Ishikawa (cell line): ENCODE data around the gene GLI3.

Experiments
- CEBPB ChIP-seq: IDR thresholded peaks from 2 replicates; pipeline ENCODE4 v1.6.1; 2012
- CREB1 ChIP-seq: IDR thresholded peaks from 2 replicates; pipeline ENCODE4 v1.6.1; 2012; ENCODE audit warnings: low read depth
- EGR1 ChIP-seq: IDR thresholded peaks from 2 replicates; pipeline ENCODE4 v1.6.1; 2012
- EP300 ChIP-seq: IDR thresholded peaks from 2 replicates; pipeline ENCODE4 v1.6.1; 2012; ENCODE audit warnings: borderline replicate concordance
- FOXM1 ChIP-seq: IDR thresholded peaks from 2 replicates; pipeline ENCODE4 v1.6.1; 2012; ENCODE audit warnings: low read depth, borderline replicate concordance
- NFIC ChIP-seq: IDR thresholded peaks from 2 replicates; pipeline ENCODE4 v1.6.1; 2012
- RAD21 ChIP-seq: IDR thresholded peaks from 2 replicates; pipeline ENCODE4 v1.6.1; 2012; ENCODE audit warnings: low read depth
- REST ChIP-seq: IDR thresholded peaks from 2 replicates; pipeline ENCODE4 v1.6.1; 2012; ENCODE audit warnings: low read depth, mild to moderate bottlenecking
- TAF1 ChIP-seq: IDR thresholded peaks from 2 replicates; pipeline ENCODE4 v1.6.1; 2012; ENCODE audit warnings: low read depth, mild to moderate bottlenecking
- TCF12 ChIP-seq: IDR thresholded peaks from 2 replicates; pipeline ENCODE4 v1.6.1; 2012; ENCODE audit warnings: low read depth
- TEAD4 ChIP-seq: IDR thresholded peaks from 2 replicates; pipeline ENCODE4 v1.6.1; 2012
- USF1 ChIP-seq: IDR thresholded peaks from 2 replicates; pipeline ENCODE4 v1.6.1; 2012
- YY1 ChIP-seq: IDR thresholded peaks from 2 replicates; pipeline ENCODE4 v1.6.1; 2012; ENCODE audit warnings: low read depth
- ZBTB7A ChIP-seq: IDR thresholded peaks from 2 replicates; pipeline ENCODE4 v1.6.1; 2012; ENCODE audit warnings: low read depth
- TF ChIP-seq, protein P1 (sequence below): IDR thresholded peaks from 2 replicates; pipeline ENCODE4 v1.6.1; 2012

GLI3 gene

DNA sequence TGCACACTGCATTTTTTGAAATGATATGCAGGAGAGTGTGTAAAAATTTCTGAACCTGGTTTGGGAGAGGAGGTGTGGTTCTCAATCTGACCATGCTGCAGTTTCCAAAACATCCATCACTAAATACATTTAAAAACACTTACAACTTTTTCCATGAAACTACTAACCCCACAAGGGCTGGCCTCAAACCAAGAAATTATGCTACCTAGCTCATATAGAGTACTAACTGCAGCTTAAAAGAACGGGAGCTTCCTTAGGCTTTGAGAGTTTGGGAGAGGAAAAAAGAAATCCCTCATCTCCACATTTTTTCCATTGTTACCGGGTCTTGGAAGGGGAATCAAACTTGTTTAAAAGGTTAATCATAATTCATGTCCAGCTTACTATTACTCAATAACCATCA lies 214.2 kb downstream of the GLI3 start:
- TF ChIP-seq TEAD4 = no peak
- TF ChIP-seq EGR1 = no peak
- no peak for TF ChIP-seq YY1
- no peak for TF ChIP-seq RAD21
- no peak for TF ChIP-seq CEBPB
- TF ChIP-seq ZBTB7A = no peak
- TF ChIP-seq, protein P1, sequence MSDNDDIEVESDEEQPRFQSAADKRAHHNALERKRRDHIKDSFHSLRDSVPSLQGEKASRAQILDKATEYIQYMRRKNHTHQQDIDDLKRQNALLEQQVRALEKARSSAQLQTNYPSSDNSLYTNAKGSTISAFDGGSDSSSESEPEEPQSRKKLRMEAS = no peak
- TF ChIP-seq TAF1 = no peak
- no peak for TF ChIP-seq CREB1
- no peak for TF ChIP-seq USF1
- no peak for TF ChIP-seq FOXM1
- TF ChIP-seq EP300 = no peak
- TF ChIP-seq REST = no peak

- TF ChIP-seq TAF1 (no peak), YY1 (no peak), CEBPB (no peak), FOXM1 (no peak), TCF12 (no peak), REST (no peak), EP300 (no peak), USF1 (no peak), CREB1 (no peak), NFIC (no peak), EGR1 (no peak), ZBTB7A (no peak), TEAD4 (no peak), RAD21 (no peak)
- TF ChIP-seq, protein P1 = no peak
Measured at GRCh38 chr7:42022056-42022455, 215.0 kb downstream of the GLI3 start.

DNA sequence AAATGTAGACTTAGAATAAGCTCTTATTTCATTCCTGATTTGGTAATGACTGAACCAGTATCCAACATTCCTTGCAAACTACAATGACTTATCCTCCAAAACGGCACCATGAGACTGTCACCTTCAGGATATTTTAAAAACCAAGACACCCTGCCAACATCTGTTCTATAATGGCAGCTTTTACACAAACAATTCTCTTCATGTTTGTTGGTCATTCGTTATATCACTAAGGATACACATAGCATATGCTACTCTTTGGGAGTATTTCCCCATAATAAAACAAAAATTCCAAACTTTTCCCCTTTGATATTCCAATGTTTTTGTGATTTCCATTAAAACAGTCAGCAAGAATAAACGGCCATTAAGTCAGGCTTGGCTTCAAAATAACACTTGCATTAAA lies 215.4 kb downstream of the GLI3 start:
- TF ChIP-seq FOXM1 = no peak
- TF ChIP-seq RAD21 = no peak
- TF ChIP-seq TEAD4 = no peak
- no peak for TF ChIP-seq EP300
- TF ChIP-seq USF1 = no peak
- TF ChIP-seq EGR1 = no peak

DNA sequence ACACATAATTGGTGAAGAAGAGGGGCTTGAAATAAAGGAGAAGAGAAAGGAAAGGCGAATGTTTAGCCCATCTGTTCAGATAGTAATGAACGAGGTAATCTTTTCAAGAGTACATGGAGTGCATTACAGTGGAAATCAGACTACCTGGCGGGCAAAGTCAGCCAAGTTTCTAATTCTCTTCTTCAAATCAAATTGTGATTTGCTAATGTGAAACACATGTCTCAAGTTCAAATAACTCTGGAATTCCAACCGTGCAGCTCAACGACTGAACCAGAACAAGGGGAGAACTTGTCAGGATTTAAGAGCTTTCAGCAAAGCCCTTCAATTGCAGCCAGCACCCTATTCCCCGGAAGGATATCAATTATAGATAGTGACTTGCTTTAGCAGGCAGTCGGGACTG lies 216.9 kb downstream of the GLI3 start:
- no peak for TF ChIP-seq TEAD4
- TF ChIP-seq EP300 = no peak
- TF ChIP-seq USF1 = no peak
- TF ChIP-seq ZBTB7A = no peak
- TF ChIP-seq CREB1 = no peak
- TF ChIP-seq YY1 = no peak
- TF ChIP-seq TAF1 = no peak
- TF ChIP-seq RAD21 = no peak
- TF ChIP-seq FOXM1 = no peak
- TF ChIP-seq CEBPB = no peak
- no peak for TF ChIP-seq EGR1
- TF ChIP-seq, protein P1 = no peak
- TF ChIP-seq REST = no peak
- no peak for TF ChIP-seq NFIC
- no peak for TF ChIP-seq TCF12
